ENCODE measurements around the gene HMCN2. TPM values are rescaled to one million over a fixed set of nuclear protein-coding genes. Genes with fewer than 3 reads are reported as not detected.

Gene HMCN2
- total RNA-seq, 1 donor, result under 0.01 TPM

- Histone ChIP-seq H3K9me3 (ENCODE audit: low read depth, low read length) (peaks cover 4% of the 10 kb centered on the region), H3K27ac (ENCODE audit: low read depth, low read length) (no peak overlapping the region), H2AFZ (ENCODE audit: low read length) (no peak overlapping the region), H3K4me3 (ENCODE audit: insufficient read depth, low read length) (no peak overlapping the region), H4K20me1 (ENCODE audit: insufficient read depth, low read length) (peaks cover 15% of the 10 kb centered on the region), H3K27me3 (ENCODE audit: insufficient read depth, low read length) (no peaks in the 10 kb centered on the region), H3K4me2 (ENCODE audit: insufficient read depth, low read length) (no peak overlapping the region), H3K36me3 (ENCODE audit: insufficient read depth, low read length) (no peaks in the 10 kb centered on the region), H3K79me2 (ENCODE audit: insufficient read depth, low read length) (peaks cover 14% of the 10 kb centered on the region), H3K4me1 (ENCODE audit: insufficient read depth, low read length) (peaks cover 26% of the 10 kb centered on the region)
- no peak for DNase-seq (ENCODE audit: insufficient read length, low spot score, missing footprints)
- no peak for TF ChIP-seq CTCF (IDR thresholded peaks at IDR 0.05; ENCODE audit: extremely low read depth, low read depth, low read length)
These were observed 177.9 kb downstream of the HMCN2 start for GRCh38 chr9:130443456-130443801.

GRCh38 chr9:130443840-130444492 lies 178.4 kb downstream of the HMCN2 start:
- H4K20me1 ChIP-seq (ENCODE audit: insufficient read depth, low read length), result peaks cover 19% of the 10 kb centered on the region
- peak overlapping the region; percentile 77 for H3K4me3 ChIP-seq (ENCODE audit: insufficient read depth, low read length)
- no peak for TF ChIP-seq CTCF (IDR thresholded peaks at IDR 0.05; ENCODE audit: extremely low read depth, low read depth, low read length)
- H3K9me3 ChIP-seq (ENCODE audit: low read depth, low read length), result peaks cover 4% of the 10 kb centered on the region
- H3K27me3 ChIP-seq (ENCODE audit: insufficient read depth, low read length), result no peaks in the 10 kb centered on the region
- DNase-seq (ENCODE audit: insufficient read length, low spot score, missing footprints), result no peak
- H3K79me2 ChIP-seq (ENCODE audit: insufficient read depth, low read length), result peaks cover 14% of the 10 kb centered on the region
- peaks cover 26% of the 10 kb centered on the region for H3K4me1 ChIP-seq (ENCODE audit: insufficient read depth, low read length)
- no peaks in the 10 kb centered on the region for H3K36me3 ChIP-seq (ENCODE audit: insufficient read depth, low read length)
- no peak overlapping the region for H3K27ac ChIP-seq (ENCODE audit: low read depth, low read length)
- no peak overlapping the region for H2AFZ ChIP-seq (ENCODE audit: low read length)
- H3K4me2 ChIP-seq (ENCODE audit: insufficient read depth, low read length), result peak overlapping the region; percentile 88

- Histone ChIP-seq H2AFZ (ENCODE audit: low read length) (peak within 1 kb of the TSS; percentile 73), H3K4me2 (ENCODE audit: insufficient read depth, low read length) (peak within 1 kb of the TSS; percentile 88), H3K27me3 (ENCODE audit: insufficient read depth, low read length) (no peaks in the 10 kb centered on the region), H4K20me1 (ENCODE audit: insufficient read depth, low read length) (peaks cover 25% of the 10 kb centered on the region), H3K4me3 (ENCODE audit: insufficient read depth, low read length) (peak within 1 kb of the TSS; percentile 77), H3K36me3 (ENCODE audit: insufficient read depth, low read length) (no peaks in the 10 kb centered on the region), H3K9me3 (ENCODE audit: low read depth, low read length) (peaks cover 4% of the 10 kb centered on the region), H3K4me1 (ENCODE audit: insufficient read depth, low read length) (peaks cover 26% of the 10 kb centered on the region), H3K79me2 (ENCODE audit: insufficient read depth, low read length) (peaks cover 14% of the 10 kb centered on the region), H3K27ac (ENCODE audit: low read depth, low read length) (peak within 1 kb of the TSS; percentile 91)
- no peak for TF ChIP-seq CTCF (IDR thresholded peaks at IDR 0.05; ENCODE audit: extremely low read depth, low read depth, low read length)
- DNase-seq (ENCODE audit: insufficient read length, low spot score, missing footprints), result peak; percentile 92
These were observed 179.1 kb downstream of the HMCN2 start, which contains the start of gene ASS1 for GRCh38 chr9:130444565-130445221. ASS1 (plus strand) TSS chr9:130444961; CDS start chr9:130452229, 7,268 bp downstream.

- peak; percentile 95 for DNase-seq (ENCODE audit: insufficient read length, low spot score, missing footprints)
- H3K27ac ChIP-seq (ENCODE audit: low read depth, low read length), result peak overlapping the region; percentile 91
- peaks cover 26% of the 10 kb centered on the region for H3K4me1 ChIP-seq (ENCODE audit: insufficient read depth, low read length)
- H3K79me2 ChIP-seq (ENCODE audit: insufficient read depth, low read length), result peaks cover 16% of the 10 kb centered on the region
- no peaks in the 10 kb centered on the region for H3K27me3 ChIP-seq (ENCODE audit: insufficient read depth, low read length)
- H3K36me3 ChIP-seq (ENCODE audit: insufficient read depth, low read length), result no peaks in the 10 kb centered on the region
- TF ChIP-seq CTCF (IDR thresholded peaks at IDR 0.05; ENCODE audit: extremely low read depth, low read depth, low read length), result no peak
- H3K4me3 ChIP-seq (ENCODE audit: insufficient read depth, low read length), result peak overlapping the region; percentile 77
- peaks cover 31% of the 10 kb centered on the region for H4K20me1 ChIP-seq (ENCODE audit: insufficient read depth, low read length)
- H3K9me3 ChIP-seq (ENCODE audit: low read depth, low read length), result peaks cover 4% of the 10 kb centered on the region
- peak overlapping the region; percentile 73 for H2AFZ ChIP-seq (ENCODE audit: low read length)
- peak overlapping the region; percentile 88 for H3K4me2 ChIP-seq (ENCODE audit: insufficient read depth, low read length)
These were observed 179.9 kb downstream of the HMCN2 start for GRCh38 chr9:130445268-130445983.
